Urinary bladder (tissue), 4 donors: ENCODE results near the gene ULBP1. TPM values are rescaled to one million over a fixed set of nuclear protein-coding genes. Genes with fewer than 3 reads are reported as not detected.
"Not testable (repeated sequence)": the region's sequence is repeated elsewhere in the genome, so short reads cannot be mapped to it uniquely, and the experiment has no call there.

Source experiments
- DNase-seq: peaks from one replicate; pipeline ENCODE4 v3.0.0-alpha.2; 2015; ENCODE audit errors: extremely low spot score
- H3K27ac ChIP-seq: one replicate; pipeline ENCODE4 v1.5.1; 2013; ENCODE audit warnings: low read depth, mild to moderate bottlenecking, moderate library complexity
- H3K36me3 ChIP-seq: one replicate; pipeline ENCODE4 v1.6.1; 2013; ENCODE audit warnings: mild to moderate bottlenecking, moderate library complexity; ENCODE audit not compliant: insufficient read depth
- H3K4me1 ChIP-seq: one replicate; pipeline ENCODE4 v1.6.1; 2013; ENCODE audit warnings: mild to moderate bottlenecking, moderate library complexity; ENCODE audit not compliant: insufficient read depth
- H3K4me3 ChIP-seq: one replicate; pipeline ENCODE4 v1.5.1; 2013; ENCODE audit warnings: low read depth, low read length
- WGBS: extraction: QIAGEN DNeasy Blood & Tissue Kit; methylation state at CpG from one replicate; pipeline ENCODE4 v1.1.7; 2013; 5-methylcytosine and 5-hydroxymethylcytosine counted together
- polyA plus RNA-seq: library from polyadenylated mRNA; stranded (reverse); fragments of 200-250 nt; gene quantifications from one replicate; pipeline ENCODE4 v1.2.3, GENCODE V29; 2013
- total RNA-seq: library from RNA; depleted of rRNA; stranded (reverse); fragments of >200 nt; gene quantifications from one replicate; pipeline ENCODE4 v1.2.3, GENCODE V29; 2014
- donor health status: healthy with polysubstance abuse.
- donor health status: healthy.

Gene ULBP1
- total and polyA plus RNA-seq, 2 donors, result 0.03 to 0.16 TPM

GRCh38 chr6:149987602-149988107 is 23.9 kb downstream of the ULBP1 start:
- peaks cover 2% of the 10 kb centered on the region for H3K4me1 ChIP-seq
- H3K4me3 ChIP-seq, result no peak overlapping the region
- DNase-seq, result no peak
- H3K27ac ChIP-seq, result no peak overlapping the region
- WGBS, result 56% methylated on average over 2 of the region's 2 CpGs
- no peaks in the 10 kb centered on the region for H3K36me3 ChIP-seq

GRCh38 chr6:149988550-149989346 is 25.0 kb downstream of the ULBP1 start:
- H3K4me1 ChIP-seq, result peaks cover 2% of the 10 kb centered on the region
- H3K27ac ChIP-seq, result no peak overlapping the region
- WGBS, result 6% methylated on average over 17 of the region's 17 CpGs
- no peak overlapping the region for H3K4me3 ChIP-seq
- no peak for DNase-seq
- no peaks in the 10 kb centered on the region for H3K36me3 ChIP-seq

- no peak for DNase-seq
- no peak overlapping the region for H3K27ac ChIP-seq
- WGBS, result under 1% methylated on average over 32 of the region's 32 CpGs
- no peak overlapping the region for H3K4me3 ChIP-seq
- H3K36me3 ChIP-seq, result no peaks in the 10 kb centered on the region
- peaks cover 2% of the 10 kb centered on the region for H3K4me1 ChIP-seq
Observed at GRCh38 chr6:149990212-149990660, 26.5 kb downstream of the ULBP1 start.

- WGBS, result under 1% methylated on average over 49 of the region's 49 CpGs
- no peak overlapping the region for H3K27ac ChIP-seq
- H3K4me3 ChIP-seq, result peak overlapping the region; percentile 16
- H3K4me1 ChIP-seq, result peaks cover 2% of the 10 kb centered on the region
- DNase-seq, result no peak
- H3K36me3 ChIP-seq, result no peaks in the 10 kb centered on the region
Observed at GRCh38 chr6:149990661-149991471, 27.1 kb downstream of the ULBP1 start.

GRCh38 chr6:149991472-149991795 is 27.7 kb downstream of the ULBP1 start:
- 2% methylated on average over 7 of the region's 7 CpGs for WGBS

GRCh38 chr6:149991838-149992237 is 28.1 kb downstream of the ULBP1 start:
- Histone ChIP-seq H3K27ac (no peak overlapping the region), H3K4me3 (no peak overlapping the region), H3K36me3 (no peaks in the 10 kb centered on the region), H3K4me1 (peaks cover 2% of the 10 kb centered on the region)
- DNase-seq, result no peak
- 42% methylated on average over 4 of the region's 4 CpGs for WGBS

More at GRCh38 chr6:149991472-149991795, 27.7 kb downstream of the ULBP1 start:
- H3K4me1 ChIP-seq, H3K27ac ChIP-seq, DNase-seq, H3K4me3 ChIP-seq, H3K36me3 ChIP-seq: not testable (repeated sequence)

- Histone ChIP-seq H3K4me1 (peaks cover 2% of the 10 kb centered on the region), H3K36me3 (no peaks in the 10 kb centered on the region), H3K4me3 (no peak overlapping the region), H3K27ac (no peak overlapping the region)
- WGBS, result 69% methylated on average over 6 of the region's 6 CpGs
- no peak for DNase-seq
Observed at GRCh38 chr6:149995235-149995750, 31.6 kb downstream of the ULBP1 start.

- Histone ChIP-seq H3K36me3 (no peaks in the 10 kb centered on the region), H3K27ac (no peak overlapping the region), H3K4me1 (no peaks in the 10 kb centered on the region), H3K4me3 (no peak overlapping the region)
- 86% methylated on average over 7 of the region's 7 CpGs for WGBS
- no peak for DNase-seq
Observed at GRCh38 chr6:149995971-149996370, 32.2 kb downstream of the ULBP1 start.

GRCh38 chr6:149999636-150000035 is 35.9 kb downstream of the ULBP1 start:
- 87% methylated on average over 2 of the region's 2 CpGs for WGBS
- no peaks in the 10 kb centered on the region for H3K4me1 ChIP-seq
- no peak for DNase-seq
- no peak overlapping the region for H3K27ac ChIP-seq
- H3K4me3 ChIP-seq, result no peak overlapping the region
- H3K36me3 ChIP-seq, result no peaks in the 10 kb centered on the region

GRCh38 chr6:150001295-150002008 is 37.7 kb downstream of the ULBP1 start:
- 73% methylated on average over 3 of the region's 3 CpGs for WGBS
- no peak for DNase-seq
- Histone ChIP-seq H3K4me3 (no peak overlapping the region), H3K36me3 (no peaks in the 10 kb centered on the region), H3K27ac (no peak overlapping the region), H3K4me1 (no peaks in the 10 kb centered on the region)

- no peak for DNase-seq
- Histone ChIP-seq H3K4me3 (no peak overlapping the region), H3K4me1 (no peaks in the 10 kb centered on the region), H3K36me3 (no peaks in the 10 kb centered on the region), H3K27ac (no peak overlapping the region)
- 92% methylated on average over 2 of the region's 2 CpGs for WGBS
Observed at GRCh38 chr6:150002710-150003109, 39.0 kb downstream of the ULBP1 start.

- not testable (repeated sequence) for H3K4me3 ChIP-seq, H3K4me1 ChIP-seq, H3K36me3 ChIP-seq, H3K27ac ChIP-seq, DNase-seq
- WGBS, result 85% methylated on average over 3 of the region's 3 CpGs
Observed at GRCh38 chr6:150003599-150003998, 39.9 kb downstream of the ULBP1 start.

GRCh38 chr6:150004101-150004782 is 40.5 kb downstream of the ULBP1 start:
- no peak overlapping the region for H3K27ac ChIP-seq
- DNase-seq, result no peak
- no peaks in the 10 kb centered on the region for H3K4me1 ChIP-seq
- H3K36me3 ChIP-seq, result no peaks in the 10 kb centered on the region
- H3K4me3 ChIP-seq, result peak overlapping the region; percentile 54
- 34% methylated on average over 14 of the region's 14 CpGs for WGBS
